HG02973 (cell line): ENCODE measurements around the gene WRNIP1.

Source experiments
- ATAC-seq: cut with Tn5 transposase; IDR thresholded peaks from one replicate; pipeline ENCODE4 v1.9.1; 2021; ENCODE audit warnings: moderate library complexity; ENCODE audit not compliant: unreplicated experiment

Gene WRNIP1

GRCh38 chr6:2803731-2804429, 38.7 kb downstream of the WRNIP1 start:
- ATAC-seq = no peak

- ATAC-seq = no peak
Measured at GRCh38 chr6:2804516-2804915, 39.3 kb downstream of the WRNIP1 start.

- ATAC-seq = no peak
Measured at GRCh38 chr6:2805031-2805430, 39.8 kb downstream of the WRNIP1 start.

GRCh38 chr6:2806644-2807043, 41.5 kb downstream of the WRNIP1 start:
- no peak for ATAC-seq

- no peak for ATAC-seq
Measured at GRCh38 chr6:2807342-2808090, 42.3 kb downstream of the WRNIP1 start.

- no peak for ATAC-seq
Measured at GRCh38 chr6:2809015-2809414, 43.8 kb downstream of the WRNIP1 start.

- ATAC-seq = no peak
Measured at GRCh38 chr6:2810092-2810671, 45.0 kb downstream of the WRNIP1 start.

- no peak for ATAC-seq
Measured at GRCh38 chr6:2812695-2813094, 47.5 kb downstream of the WRNIP1 start.

GRCh38 chr6:2816158-2816557, 51.0 kb downstream of the WRNIP1 start:
- no peak for ATAC-seq

GRCh38 chr6:2817903-2818443, 52.8 kb downstream of the WRNIP1 start:
- no peak for ATAC-seq

GRCh38 chr6:2818593-2818992, 53.4 kb downstream of the WRNIP1 start:
- no peak for ATAC-seq

GRCh38 chr6:2819115-2819514, 53.9 kb downstream of the WRNIP1 start:
- ATAC-seq = no peak

GRCh38 chr6:2819978-2820377, 54.8 kb downstream of the WRNIP1 start:
- ATAC-seq = no peak

GRCh38 chr6:2820415-2820814, 55.2 kb downstream of the WRNIP1 start:
- ATAC-seq = no peak

GRCh38 chr6:2821554-2821953, 56.4 kb downstream of the WRNIP1 start:
- ATAC-seq = no peak

- no peak for ATAC-seq
Measured at GRCh38 chr6:2823104-2823850, 58.1 kb downstream of the WRNIP1 start.

GRCh38 chr6:2826131-2826530, 60.9 kb downstream of the WRNIP1 start:
- ATAC-seq = no peak

- no peak for ATAC-seq
Measured at GRCh38 chr6:2827142-2827541, 61.9 kb downstream of the WRNIP1 start.

- no peak for ATAC-seq
Measured at GRCh38 chr6:2828629-2829028, 63.4 kb downstream of the WRNIP1 start.

- no peak for ATAC-seq
Measured at GRCh38 chr6:2829253-2829652, 64.1 kb downstream of the WRNIP1 start.

GRCh38 chr6:2830183-2830582, 65.0 kb downstream of the WRNIP1 start:
- ATAC-seq = no peak
